Endothelial cell (in vitro differentiated cells): ENCODE measurements around the gene XCR1. TPM values are rescaled to one million over a fixed set of nuclear protein-coding genes. Genes with fewer than 3 reads are reported as not detected.

ENCODE experiments used
- DNase-seq: peaks from one replicate; pipeline ENCODE4 v3.0.0; 2021; ENCODE audit warnings: low spot score
- H3K27ac Mint-ChIP-seq: one replicate; pipeline ENCODE4 v1.8.0; 2021; ENCODE audit warnings: mixed read lengths, inconsistent platforms; ENCODE audit not compliant: unreplicated experiment
- H3K27me3 Mint-ChIP-seq: one replicate; pipeline ENCODE4 v1.8.0; 2021; ENCODE audit warnings: mild to moderate bottlenecking, moderate library complexity, mixed read lengths, inconsistent platforms; ENCODE audit not compliant: unreplicated experiment
- H3K36me3 Mint-ChIP-seq: one replicate; pipeline ENCODE4 v1.8.0; 2021; ENCODE audit warnings: mild to moderate bottlenecking, low read depth, mixed read lengths, inconsistent platforms; ENCODE audit not compliant: unreplicated experiment
- H3K4me1 Mint-ChIP-seq: one replicate; pipeline ENCODE4 v1.8.0; 2021; ENCODE audit warnings: mild to moderate bottlenecking, mixed read lengths, inconsistent platforms; ENCODE audit not compliant: unreplicated experiment
- H3K4me3 Mint-ChIP-seq: one replicate; pipeline ENCODE4 v1.8.0; 2021; ENCODE audit warnings: mild to moderate bottlenecking, mixed read lengths, inconsistent platforms; ENCODE audit not compliant: unreplicated experiment
- H3K9me3 Mint-ChIP-seq: one replicate; pipeline ENCODE4 v1.8.0; 2021; ENCODE audit warnings: mixed read lengths, inconsistent platforms; ENCODE audit not compliant: unreplicated experiment
- CTCF ChIP-seq: fragments of 200-600 bp; sonication (generic); IDR thresholded peaks from one replicate; pipeline ENCODE4 v1.5.0; 2021; ENCODE audit warnings: antibody characterized with exemption; ENCODE audit not compliant: unreplicated experiment
- total RNA-seq: library from RNA; stranded (reverse); fragmentation: NEBNext Ultra II Directional; extraction: Animal tissue kit (Norgen Biotek cat#: 25700); gene quantifications from one replicate; pipeline ENCODE4 v1.2.1, GENCODE V29; 2021; ENCODE audit not compliant: unreplicated experiment

The XCR1 gene
- total RNA-seq, 1 donor from 2014 or later: not detected

- peaks cover 10% of the 10 kb centered on the region for H3K9me3 Mint-ChIP-seq
- H3K27ac Mint-ChIP-seq: no peak overlapping the region
- H3K27me3 Mint-ChIP-seq: peaks cover 7% of the 10 kb centered on the region
- DNase-seq: no peak
- TF ChIP-seq CTCF: no peak
- H3K36me3 Mint-ChIP-seq: peaks cover 4% of the 10 kb centered on the region
- no peaks in the 10 kb centered on the region for H3K4me1 Mint-ChIP-seq
- no peak overlapping the region for H3K4me3 Mint-ChIP-seq
Observed at GRCh38 chr3:46031269-46031668, 4.0 kb upstream of the XCR1 start.

- Mint-ChIP-seq H3K4me1 (no peaks in the 10 kb centered on the region), H3K36me3 (peaks cover 4% of the 10 kb centered on the region), H3K4me3 (no peak overlapping the region), H3K9me3 (peaks cover 10% of the 10 kb centered on the region), H3K27me3 (peaks cover 7% of the 10 kb centered on the region), H3K27ac (no peak overlapping the region)
- TF ChIP-seq CTCF: no peak
- DNase-seq: no peak
Observed at GRCh38 chr3:46030626-46031025, 3.3 kb upstream of the XCR1 start.

- Mint-ChIP-seq H3K27ac (no peak overlapping the region), H3K9me3 (peaks cover 10% of the 10 kb centered on the region), H3K4me1 (no peaks in the 10 kb centered on the region), H3K4me3 (no peak overlapping the region), H3K27me3 (peaks cover 7% of the 10 kb centered on the region), H3K36me3 (peaks cover 4% of the 10 kb centered on the region)
- no peak for TF ChIP-seq CTCF
- no peak for DNase-seq
Observed at GRCh38 chr3:46029953-46030543, 2.8 kb upstream of the XCR1 start.

GRCh38 chr3:46027736-46028397 lies 584 bp upstream of the XCR1 start:
- no peak for DNase-seq
- H3K27me3 Mint-ChIP-seq: peaks cover 7% of the 10 kb centered on the region
- no peak overlapping the region for H3K4me3 Mint-ChIP-seq
- no peak for TF ChIP-seq CTCF
- H3K27ac Mint-ChIP-seq: no peak overlapping the region
- peaks cover 10% of the 10 kb centered on the region for H3K9me3 Mint-ChIP-seq
- no peaks in the 10 kb centered on the region for H3K4me1 Mint-ChIP-seq
- H3K36me3 Mint-ChIP-seq: peaks cover 4% of the 10 kb centered on the region

GRCh38 chr3:46025139-46025538 lies 2.1 kb downstream of the XCR1 start:
- no peak overlapping the region for H3K27ac Mint-ChIP-seq
- H3K36me3 Mint-ChIP-seq: peaks cover 4% of the 10 kb centered on the region
- no peak overlapping the region for H3K4me3 Mint-ChIP-seq
- TF ChIP-seq CTCF: no peak
- no peak for DNase-seq
- H3K4me1 Mint-ChIP-seq: no peaks in the 10 kb centered on the region
- H3K9me3 Mint-ChIP-seq: peaks cover 10% of the 10 kb centered on the region
- peaks cover 10% of the 10 kb centered on the region for H3K27me3 Mint-ChIP-seq
